ENCODE results near the gene SCG5. TPM values are rescaled to one million over a fixed set of nuclear protein-coding genes. Genes with fewer than 3 reads are reported as not detected.

Gene SCG5
- total RNA-seq, 1 experiment from 2014 or later: not detected

- DNase-seq (ENCODE audit: low spot score): no peak
- in situ Hi-C loops (cut with HindIII; ENCODE audit: low sequenced_read_pairs): no loop called here
Measured at GRCh38 chr15:32746116-32746857, 104.8 kb downstream of the SCG5 start.

Other genes starting within 250 kb of the SCG5 start
- gene GOLGA8K, start 238.4 kb upstream of the SCG5 start, total RNA-seq (2014; rRNA removed; shearing (Covaris generic)): not detected in 2 replicates
- not detected in 2 replicates for gene GOLGA8O, start 186.1 kb upstream of the SCG5 start, total RNA-seq (2014; rRNA removed; shearing (Covaris generic))
- gene GOLGA8N, start 48.3 kb upstream of the SCG5 start, total RNA-seq (2014; rRNA removed; shearing (Covaris generic)): 0.62 TPM in 1 of 2 replicates, not detected in the other
- 29.0 and 44.1 TPM in 2 replicates for gene ARHGAP11A, start 26.2 kb upstream of the SCG5 start, total RNA-seq (2014; rRNA removed; shearing (Covaris generic))
- 0.75 and 1.0 TPM in 2 replicates for gene GREM1, start 76.3 kb downstream of the SCG5 start, total RNA-seq (2014; rRNA removed; shearing (Covaris generic))

All from G401 (cell line).